HFF-Myc (cell line): ENCODE data around the gene MAP4K4.

Experiments
- DNase-seq: peaks from one replicate; pipeline ENCODE4 v3.0.0-alpha.2; 2011; ENCODE audit warnings: low read depth; ENCODE audit errors: extremely low read depth
- H3K4me3 ChIP-seq: replicated peaks from 2 replicates; pipeline ENCODE4 v1.5.1; 2011; ENCODE audit warnings: low read depth, mild to moderate bottlenecking, control low read depth, low read length
- TF ChIP-seq, protein P1 (sequence below): IDR thresholded peaks from 2 replicates; pipeline ENCODE4 v1.5.1; 2012; ENCODE audit warnings: mild to moderate bottlenecking, low read depth, low read length, control low read depth; ENCODE audit errors: missing control alignments

MAP4K4 gene

GRCh38 chr2:101779656-101780055, 82.1 kb downstream of the MAP4K4 start:
- DNase-seq: no peak
- H3K4me3 ChIP-seq: no peak overlapping the region
- TF ChIP-seq, protein P1, sequence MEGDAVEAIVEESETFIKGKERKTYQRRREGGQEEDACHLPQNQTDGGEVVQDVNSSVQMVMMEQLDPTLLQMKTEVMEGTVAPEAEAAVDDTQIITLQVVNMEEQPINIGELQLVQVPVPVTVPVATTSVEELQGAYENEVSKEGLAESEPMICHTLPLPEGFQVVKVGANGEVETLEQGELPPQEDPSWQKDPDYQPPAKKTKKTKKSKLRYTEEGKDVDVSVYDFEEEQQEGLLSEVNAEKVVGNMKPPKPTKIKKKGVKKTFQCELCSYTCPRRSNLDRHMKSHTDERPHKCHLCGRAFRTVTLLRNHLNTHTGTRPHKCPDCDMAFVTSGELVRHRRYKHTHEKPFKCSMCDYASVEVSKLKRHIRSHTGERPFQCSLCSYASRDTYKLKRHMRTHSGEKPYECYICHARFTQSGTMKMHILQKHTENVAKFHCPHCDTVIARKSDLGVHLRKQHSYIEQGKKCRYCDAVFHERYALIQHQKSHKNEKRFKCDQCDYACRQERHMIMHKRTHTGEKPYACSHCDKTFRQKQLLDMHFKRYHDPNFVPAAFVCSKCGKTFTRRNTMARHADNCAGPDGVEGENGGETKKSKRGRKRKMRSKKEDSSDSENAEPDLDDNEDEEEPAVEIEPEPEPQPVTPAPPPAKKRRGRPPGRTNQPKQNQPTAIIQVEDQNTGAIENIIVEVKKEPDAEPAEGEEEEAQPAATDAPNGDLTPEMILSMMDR: no peak

GRCh38 chr2:101781326-101781725, 83.8 kb downstream of the MAP4K4 start:
- TF ChIP-seq, protein P1: no peak
- no peak overlapping the region for H3K4me3 ChIP-seq
- no peak for DNase-seq

DNA sequence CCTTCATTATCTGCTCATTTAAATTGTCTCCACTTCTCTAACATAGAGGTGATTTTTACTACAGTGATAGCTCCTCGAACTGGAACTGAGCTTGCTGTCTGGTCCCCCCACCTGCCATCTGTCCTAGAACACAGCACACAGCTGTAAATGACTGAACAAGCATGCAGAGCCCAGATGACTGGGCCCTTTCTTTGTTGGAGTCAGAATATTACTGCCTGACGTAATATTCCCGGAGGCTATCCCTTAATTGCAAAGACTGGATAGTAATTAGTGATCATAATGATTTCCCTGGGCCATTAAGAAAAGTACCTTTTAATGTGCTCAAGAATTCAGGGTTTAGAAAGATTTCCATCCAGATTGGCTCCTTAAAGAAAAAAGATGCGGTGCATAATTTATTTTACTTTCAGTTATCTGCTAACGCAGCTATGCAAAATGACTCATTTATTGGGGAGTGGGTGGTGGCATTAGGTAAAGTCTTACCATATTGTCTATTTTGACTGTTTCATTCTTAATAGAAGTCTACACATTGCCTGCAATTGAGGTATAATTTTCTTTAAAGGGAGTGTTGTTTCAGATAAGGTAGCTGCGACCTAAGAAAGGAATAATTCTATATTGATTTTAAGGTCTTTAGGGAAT, 84.4 kb downstream of the MAP4K4 start:
- no peak for DNase-seq
- no peak overlapping the region for H3K4me3 ChIP-seq
- TF ChIP-seq, protein P1: no peak

DNA sequence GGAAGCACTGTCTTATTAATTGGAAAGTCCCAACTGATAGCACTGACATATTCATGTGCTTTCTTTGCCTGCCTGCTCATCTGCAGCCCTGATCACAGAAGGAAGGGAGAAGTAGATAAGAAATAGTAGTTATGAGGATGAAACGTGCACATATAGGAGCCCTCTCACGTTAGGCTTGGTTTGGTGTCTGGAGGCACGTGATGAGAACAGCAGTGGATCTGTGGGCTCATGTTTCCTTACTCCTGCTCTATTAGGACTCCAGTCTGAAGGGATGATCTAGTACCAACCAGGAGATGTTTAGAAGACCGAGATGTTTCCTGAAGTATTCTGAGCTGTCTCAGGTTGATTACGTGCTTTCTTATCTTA, 84.9 kb downstream of the MAP4K4 start:
- TF ChIP-seq, protein P1: no peak
- H3K4me3 ChIP-seq: no peak overlapping the region
- DNase-seq: no peak

DNA sequence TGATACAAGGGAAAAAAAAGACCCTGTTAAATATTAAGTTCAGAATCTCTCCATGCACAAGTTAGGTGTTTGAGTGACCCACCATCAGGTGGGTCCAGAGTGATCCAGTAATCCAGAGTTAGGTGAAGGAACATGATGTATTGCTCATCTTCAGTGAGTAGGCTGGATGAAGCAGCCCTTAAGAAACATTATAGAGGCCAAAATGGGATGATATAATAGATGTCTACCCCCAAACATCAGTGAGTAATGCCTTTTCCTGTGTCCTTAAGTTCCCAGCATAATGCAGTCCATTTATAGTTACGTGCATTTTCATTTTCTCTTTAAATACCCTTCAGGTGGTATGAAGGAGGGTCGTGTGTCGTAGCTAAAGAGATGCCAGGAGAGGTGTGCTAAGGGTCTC, 89.6 kb downstream of the MAP4K4 start:
- TF ChIP-seq, protein P1: no peak
- DNase-seq: no peak
- H3K4me3 ChIP-seq: no peak overlapping the region

- H3K4me3 ChIP-seq: no peak overlapping the region
- TF ChIP-seq, protein P1: no peak
- DNase-seq: no peak
Measured at GRCh38 chr2:101788565-101788964, 91.1 kb downstream of the MAP4K4 start.
